Stimulated activated naive CD4-positive, alpha-beta T cell (primary cell): Measurements from ENCODE around the gene PRDM8.
"Not testable (repeated sequence)": the region's sequence is repeated elsewhere in the genome, so short reads cannot be mapped to it uniquely, and the experiment has no call there.

Experiments used
- DNase-seq, 6 experiments: peaks; one replicate each; lab custom pipeline; 2025; lab: John Stamatoyannopoulos, UW

The PRDM8 gene

GRCh38 chr4:80196922-80197573 is at the start of gene PRDM8:
TSS of gene PRDM8 (plus strand) at chr4:80197503. CDS start at chr4:80200081, 2,578 bp downstream.
- peak in 4 of 6 experiments; percentile 22 to 28 (median 26) for DNase-seq

- DNase-seq, result no peak
Measured at GRCh38 chr4:80150387-80151180, 46.7 kb upstream of the PRDM8 start.

DNA sequence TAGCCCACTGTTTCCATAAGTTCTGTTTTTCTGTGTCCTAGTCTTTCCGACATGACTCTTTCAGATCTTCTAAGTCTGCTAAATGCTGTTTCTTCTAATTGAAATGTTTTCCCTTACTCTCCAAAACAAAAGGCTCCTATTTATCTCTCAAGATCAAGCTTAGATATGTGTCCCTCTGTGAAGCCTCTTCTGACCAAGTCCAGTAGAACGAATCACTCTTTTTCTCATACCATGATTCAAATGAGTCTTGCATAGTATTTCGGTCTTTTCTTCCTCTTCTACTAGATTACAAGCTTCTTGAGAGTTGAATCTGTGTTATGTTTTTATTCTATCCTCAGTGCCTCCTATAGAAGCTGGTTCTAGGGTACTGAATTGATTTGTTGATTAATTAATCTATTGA is 45.3 kb upstream of the PRDM8 start:
- DNase-seq, result no peak

DNA sequence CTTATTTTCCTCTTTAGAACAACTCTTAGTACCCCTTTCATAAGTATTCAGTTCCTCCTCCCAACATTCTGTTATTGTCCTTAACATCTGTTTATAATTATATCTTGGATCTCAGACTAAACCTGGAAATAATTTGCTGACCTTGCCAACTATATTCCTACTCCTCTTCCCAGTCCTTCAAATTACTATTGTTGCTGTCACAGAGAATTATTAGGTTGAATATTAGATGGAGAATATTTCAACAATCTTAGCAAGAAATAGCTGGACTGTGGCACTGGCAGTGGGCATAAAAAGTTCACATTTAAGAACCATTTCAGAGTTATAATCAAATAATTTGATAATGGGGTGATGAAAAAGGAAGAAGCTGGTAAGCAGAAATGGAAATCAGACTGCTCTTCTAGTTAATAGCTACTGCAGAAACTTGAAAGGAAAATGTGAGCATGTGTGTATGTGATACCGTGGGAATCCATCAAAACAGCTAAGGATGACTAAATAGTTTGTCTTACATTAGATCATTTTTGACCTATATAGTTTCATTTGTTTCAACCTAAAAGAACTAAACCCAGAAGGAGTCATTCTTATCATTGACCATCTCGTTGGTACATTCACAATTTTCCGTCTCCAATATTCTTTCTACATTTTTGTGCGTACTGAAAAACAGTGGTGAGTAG is 43.3 kb upstream of the PRDM8 start:
- no peak for DNase-seq

- no peak for DNase-seq
Measured at GRCh38 chr4:80154545-80154933, 42.8 kb upstream of the PRDM8 start.

GRCh38 chr4:80155316-80155982 is 41.9 kb upstream of the PRDM8 start:
- no peak for DNase-seq

- no peak for DNase-seq
Measured at GRCh38 chr4:80156410-80156809, 40.9 kb upstream of the PRDM8 start.

DNA sequence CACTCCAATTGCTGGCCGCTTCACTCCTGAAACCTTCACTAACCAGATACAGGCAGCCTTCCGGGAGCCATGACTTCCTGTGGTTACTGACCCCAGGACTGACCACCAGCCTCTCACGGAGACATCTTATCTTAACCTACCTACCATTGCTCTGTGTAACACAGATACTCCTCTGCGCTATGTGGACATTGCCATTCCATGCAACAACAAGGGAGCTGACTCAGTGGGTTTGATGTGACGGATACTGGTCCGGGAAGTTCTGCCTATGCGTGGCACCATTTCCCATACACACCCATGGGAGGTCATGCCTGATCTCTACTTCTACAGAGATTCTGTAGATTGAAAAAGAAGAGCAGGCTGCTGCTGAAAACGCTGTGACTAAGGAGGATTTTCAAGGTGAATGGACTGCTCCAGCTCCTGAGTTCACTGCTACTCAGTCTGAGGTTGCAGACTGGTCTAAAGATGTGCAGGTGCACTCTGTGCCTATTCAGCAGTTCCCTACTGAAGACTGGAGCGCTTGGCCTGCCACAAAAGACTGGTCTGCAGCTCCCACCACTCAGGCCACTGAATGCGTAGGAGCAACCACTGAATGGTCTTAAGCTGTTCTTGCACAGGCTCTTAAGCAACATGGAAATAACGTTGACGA is 35.8 kb upstream of the PRDM8 start:
- no peak for DNase-seq

DNA sequence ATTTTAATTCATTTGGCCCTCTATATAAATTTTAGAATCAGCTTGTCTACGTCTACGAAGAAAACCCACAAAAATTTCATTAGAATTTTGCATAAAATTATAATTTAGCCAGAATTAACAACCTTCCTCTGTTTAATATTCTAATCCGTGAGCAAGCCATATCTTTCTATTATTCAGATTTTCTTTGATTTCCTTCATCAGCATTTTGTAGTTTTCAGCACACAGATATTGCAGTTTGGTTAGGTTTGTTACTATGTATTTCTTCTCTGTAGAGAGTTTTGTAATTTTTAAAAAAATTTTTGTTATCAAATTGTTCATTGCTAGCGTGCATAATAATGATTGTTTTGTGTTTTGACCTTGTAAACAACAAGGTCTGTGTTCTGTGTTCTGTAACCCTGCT is 34.9 kb upstream of the PRDM8 start:
- DNase-seq, result no peak

GRCh38 chr4:80165855-80166254 is 31.4 kb upstream of the PRDM8 start:
- DNase-seq, result no peak

DNA sequence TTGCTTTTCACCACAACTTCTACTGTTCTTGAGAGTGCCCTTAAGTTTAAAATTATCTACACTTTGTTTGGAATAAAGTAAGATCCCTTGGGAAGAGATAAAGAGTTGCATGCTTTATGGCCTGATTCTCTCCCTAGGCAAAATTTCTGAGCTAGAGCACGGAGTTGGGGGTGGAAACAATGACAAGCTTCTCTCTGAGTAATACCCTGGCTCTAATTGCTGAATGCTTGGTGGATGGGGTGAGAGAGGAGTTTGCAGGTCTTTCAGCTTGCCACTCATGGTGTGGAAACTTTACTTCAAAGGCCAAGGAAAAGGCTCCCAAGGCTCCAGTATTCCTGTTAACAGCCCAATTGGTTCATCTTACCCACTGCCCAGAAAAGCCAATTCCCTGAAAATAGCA is 26.1 kb upstream of the PRDM8 start:
- DNase-seq, result no peak

DNA sequence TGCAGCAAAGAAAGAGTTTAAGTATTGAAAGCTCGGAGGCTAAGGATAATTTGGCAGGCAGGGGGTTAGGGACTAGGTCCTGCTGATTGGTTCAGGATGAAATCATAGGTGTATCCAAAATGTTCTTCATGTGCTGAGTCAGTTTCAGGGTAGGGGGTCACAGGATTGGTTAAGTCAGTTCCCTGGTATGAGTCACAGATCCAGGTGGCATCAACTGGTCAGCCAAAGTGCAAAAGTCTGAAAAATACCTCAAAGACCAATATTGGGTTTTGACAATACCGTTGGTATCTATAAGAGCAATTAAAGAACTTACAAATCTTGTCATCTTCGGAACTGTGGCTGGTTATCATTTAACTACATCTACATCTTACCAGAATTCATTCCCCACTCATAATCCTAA is 25.6 kb upstream of the PRDM8 start:
- no peak for DNase-seq

GRCh38 chr4:80172203-80172602 is 25.1 kb upstream of the PRDM8 start:
- DNase-seq, result peak in 3 of 6 experiments; percentile 24 to 50 (median 43)

DNA sequence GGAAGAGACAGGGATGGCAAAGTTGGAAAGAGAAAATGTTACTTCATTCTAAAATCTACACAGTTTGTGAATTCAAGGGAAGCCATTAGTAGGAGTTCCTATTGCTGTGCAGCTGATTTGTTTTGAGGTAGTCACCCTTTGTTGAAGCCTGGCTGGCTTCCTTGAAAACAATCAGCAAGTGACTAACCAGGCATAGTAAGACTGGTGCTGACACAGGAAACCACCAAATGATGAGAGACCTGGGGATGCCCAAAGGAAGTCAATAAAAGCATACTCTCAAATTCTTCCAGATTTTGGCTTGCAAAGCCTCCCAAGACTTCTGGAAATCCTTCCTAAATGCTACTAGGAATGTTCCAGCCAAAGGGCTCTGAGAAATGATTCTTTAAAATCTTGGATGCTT is 23.9 kb upstream of the PRDM8 start:
- peak; percentile 2 to 72 (median 52) for DNase-seq

DNA sequence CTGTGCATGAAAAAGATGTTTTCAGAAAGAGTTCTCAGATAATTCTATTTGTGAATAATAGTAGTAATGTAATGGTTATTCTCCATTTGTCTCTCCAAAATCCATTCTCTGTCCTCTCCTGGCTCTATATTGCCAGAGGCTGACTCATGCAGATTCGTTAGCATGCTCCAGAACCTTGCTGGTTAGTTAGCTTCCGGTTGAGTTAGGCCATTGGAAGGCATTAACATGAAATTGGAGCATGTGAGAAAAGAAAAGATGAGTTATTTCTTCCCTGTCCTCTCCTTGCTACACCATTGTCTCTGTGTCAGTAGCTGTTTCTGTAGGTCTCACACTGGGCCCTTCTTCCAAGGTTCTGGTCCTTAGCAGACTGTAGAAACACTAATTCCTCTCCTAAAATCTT is 23.5 kb upstream of the PRDM8 start:
- no peak for DNase-seq

- DNase-seq, result not testable (repeated sequence)
Measured at GRCh38 chr4:80177793-80178192, 19.5 kb upstream of the PRDM8 start.

DNA sequence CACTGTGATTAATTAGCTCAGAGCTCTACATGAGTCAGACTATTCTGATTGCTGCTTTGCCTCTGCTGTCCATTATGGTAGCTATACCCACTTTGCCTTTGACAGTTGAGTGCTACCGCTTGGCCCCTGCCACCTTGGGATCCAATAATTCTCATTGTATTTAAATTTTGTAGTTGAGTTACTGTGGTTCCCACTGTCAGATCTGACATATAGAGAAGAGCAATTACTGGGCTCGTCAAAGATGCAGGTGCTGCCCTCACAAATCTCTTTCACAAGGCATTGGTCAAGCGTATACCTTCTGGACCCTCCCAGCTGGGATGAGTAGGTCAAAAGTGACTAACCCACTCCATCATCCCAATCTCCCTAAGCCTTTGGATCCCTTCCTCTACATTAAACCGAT is 18.3 kb upstream of the PRDM8 start:
- DNase-seq, result no peak

DNA sequence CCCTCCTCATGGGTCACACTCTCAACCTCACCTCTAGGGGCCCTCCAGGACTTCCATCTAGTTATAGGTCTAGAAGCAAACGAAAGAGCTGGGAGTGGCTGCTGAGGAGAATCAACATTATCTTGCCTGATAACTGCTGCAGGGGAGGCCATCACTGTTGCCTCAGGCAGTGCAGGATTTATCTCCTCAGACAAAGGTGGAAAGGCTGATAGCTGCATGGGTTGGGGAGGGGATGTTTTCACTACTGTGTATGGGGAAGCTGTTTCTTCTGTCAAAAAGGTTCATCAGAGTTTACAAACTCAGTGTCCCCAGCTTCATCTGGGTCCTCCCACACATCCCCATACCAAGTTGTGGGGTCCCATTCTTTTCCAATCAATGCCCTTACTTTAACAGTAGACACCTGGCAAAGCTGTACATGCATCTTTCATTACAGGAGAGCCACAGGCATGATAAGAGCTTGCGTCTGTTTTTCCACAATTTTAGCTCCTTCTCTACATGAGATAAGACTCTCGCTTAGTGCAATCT is 17.6 kb upstream of the PRDM8 start:
- no peak for DNase-seq

- no peak for DNase-seq
Measured at GRCh38 chr4:80180743-80181142, 16.6 kb upstream of the PRDM8 start.

GRCh38 chr4:80182237-80182866 is 15.0 kb upstream of the PRDM8 start:
- DNase-seq, result peak in 4 of 6 experiments; percentile 1 to 25 (median 24)
